HCT116 (cell line): ENCODE measurements around the gene FRRS1L. TPM values are rescaled to one million over a fixed set of nuclear protein-coding genes. Genes with fewer than 3 reads are reported as not detected.
A peak's percentile ranks its signal among the peaks of the same experiment; 100 is the strongest.

Experiments used
- ATAC-seq: fragments of 200-7000 bp; cut with Tn5 transposase; 2 replicates; pipeline ENCODE4 v1.9.1; 2020; ENCODE audit warnings: mild to moderate bottlenecking, moderate library complexity
- BruUV-seq: library from RNA; stranded (reverse); fragments of 400-500 nt; replicated peaks from 2 replicates; lab custom pipeline; 2021; lab: Mats Ljungman, UMichigan
- CTCF ChIA-PET: fragments of 300-600 bp; sonication (Branson Sonifier 250); formaldehyde crosslinking; loops from one replicate; lab custom pipeline; 2021; ENCODE audit warnings: antibody characterized with exemption; lab: Charles Lee
- POLR2A ChIA-PET: fragments of 300-600, 350-600 bp; sonication (Branson Sonifier 250); formaldehyde crosslinking; loops from one replicate; lab custom pipeline; 2021; ENCODE audit warnings: antibody characterized with exemption; lab: Charles Lee
- RAD21 ChIA-PET, 2 experiments: fragments of 300-600 bp; sonication (Branson Sonifier 250); formaldehyde crosslinking; loops; one replicate each; lab custom pipeline; 2023; ENCODE audit warnings: low total read pairs in 2 of 2; ENCODE audit not compliant: uncharacterized antibody in 2 of 2, unreplicated experiment in 2 of 2, low non-redundant PET in 1 of 2; lab: Charles Lee
- DNase-seq: peaks from one replicate; pipeline ENCODE4 v3.0.0-alpha.2; 2010; ENCODE audit warnings: low read depth, low spot score
- H2AFZ ChIP-seq: fragments of 200-600 bp; shearing (Covaris generic), sonication (generic); 2 replicates; pipeline ENCODE4 v1.6.1; 2017; ENCODE audit warnings: low read depth, mixed run types, mixed read lengths, antibody characterized with exemption, low read length; ENCODE audit not compliant: poor library complexity, severe bottlenecking
- H3K27ac ChIP-seq: 2 replicates; pipeline ENCODE4 v1.5.1; 2012; ENCODE audit warnings: low read depth, low read length
- H3K27me3 ChIP-seq: fragments of 200-600 bp; sonication (generic); 2 replicates; pipeline ENCODE4 v1.6.1; 2016; ENCODE audit warnings: mixed run types, low read length, mixed read lengths; ENCODE audit not compliant: insufficient read depth
- H3K36me3 ChIP-seq, 2 experiments: fragments of 200-500 bp in 1 of 2; fragments of 200-600 bp in 1 of 2; sonication (Bioruptor generic) in 1 of 2; sonication (generic) in 1 of 2; 2 replicates each; pipeline versions ENCODE4 v1.5.1 to v1.6.1; 2014 to 2016; ENCODE audit warnings: low read length in 2 of 2, inconsistent platforms in 1 of 2, mixed read lengths in 1 of 2, mixed run types in 1 of 2; ENCODE audit not compliant: insufficient read depth in 2 of 2, control insufficient read depth in 1 of 2
- H3K4me1 ChIP-seq, 2 experiments: fragments of 200-600 bp in 1 of 2; sonication (generic) in 1 of 2; 2 replicates each; pipeline versions ENCODE4 v1.5.1 to v1.6.1; 2012 to 2017; ENCODE audit warnings: low read length in 2 of 2, inconsistent platforms in 1 of 2, mild to moderate bottlenecking in 1 of 2, mixed read lengths in 1 of 2, mixed run types in 1 of 2, moderate library complexity in 1 of 2; ENCODE audit not compliant: insufficient read depth in 2 of 2, control insufficient read depth in 1 of 2
- H3K4me2 ChIP-seq: fragments of 200-600 bp; sonication (generic); 2 replicates; pipeline ENCODE4 v1.6.1; 2017; ENCODE audit warnings: mixed run types, low read length, mixed read lengths
- H3K4me3 ChIP-seq, 2 experiments: fragments of 200-600 bp in 1 of 2; sonication (generic) in 1 of 2; replicated peaks in 1 of 2; 2 replicates each; pipeline ENCODE4 v1.5.1; 2011 to 2016; ENCODE audit warnings: low read length in 2 of 2, control low read depth in 1 of 2, low read depth in 1 of 2, mild to moderate bottlenecking in 1 of 2, mixed read lengths in 1 of 2, mixed run types in 1 of 2
- H3K79me2 ChIP-seq: fragments of 200-600 bp; sonication (generic); 2 replicates; pipeline ENCODE4 v1.6.1; 2017; ENCODE audit warnings: mild to moderate bottlenecking, mixed run types, low read length, moderate library complexity, mixed read lengths; ENCODE audit not compliant: insufficient read depth
- H3K9ac ChIP-seq: fragments of 200-600 bp; sonication (generic); 2 replicates; pipeline ENCODE4 v1.6.1; 2016; ENCODE audit warnings: low read length, mixed read lengths
- H3K9me2 ChIP-seq: fragments of 200-600 bp; sonication (generic), shearing (Covaris generic); 2 replicates; pipeline ENCODE4 v1.6.1; 2017; ENCODE audit warnings: mixed run types, mild to moderate bottlenecking, moderate library complexity; ENCODE audit not compliant: insufficient read depth
- H3K9me3 ChIP-seq, 2 experiments: fragments of 200-500 bp in 1 of 2; fragments of 200-600 bp in 1 of 2; sonication (Bioruptor generic) in 1 of 2; sonication (generic) in 1 of 2; 2 replicates each; pipeline ENCODE4 v1.6.1; 2014 to 2017; ENCODE audit warnings: low read length in 2 of 2, mixed read lengths in 2 of 2, inconsistent platforms in 1 of 2, low read depth in 1 of 2, mild to moderate bottlenecking in 1 of 2, mixed run types in 1 of 2, moderate library complexity in 1 of 2; ENCODE audit not compliant: control insufficient read depth in 1 of 2, insufficient read depth in 1 of 2
- H4K20me1 ChIP-seq: fragments of 200-600 bp; sonication (generic), shearing (Covaris generic); 2 replicates; pipeline ENCODE4 v1.6.1; 2017; ENCODE audit warnings: mixed run types, mild to moderate bottlenecking, moderate library complexity; ENCODE audit not compliant: insufficient read depth
- ATF3 ChIP-seq: IDR thresholded peaks from 2 replicates; pipeline ENCODE4 v1.6.1; 2012
- CBX3 ChIP-seq: IDR thresholded peaks from 2 replicates; pipeline ENCODE4 v1.6.1; 2012; ENCODE audit warnings: low read depth
- CEBPB ChIP-seq: IDR thresholded peaks from 2 replicates; pipeline ENCODE4 v1.6.1; 2012; ENCODE audit warnings: low read depth
- EGR1 ChIP-seq: IDR thresholded peaks from 2 replicates; pipeline ENCODE4 v1.6.1; 2012; ENCODE audit warnings: low read depth
- EZH2 ChIP-seq: fragments of 200-600 bp; sonication (generic); IDR thresholded peaks from 2 replicates; pipeline ENCODE4 v1.6.1; 2017; ENCODE audit warnings: antibody characterized with exemption, mixed run types
- SIN3A ChIP-seq: IDR thresholded peaks from 2 replicates; pipeline ENCODE4 v1.6.1; 2012; ENCODE audit warnings: low read depth
- intact Hi-C: fragments of 100-400 bp; cut with micrococcal nuclease; formaldehyde crosslinking; loops from 2 replicates; pipeline ENCODE4 v1.10.0; 2022
- total RNA-seq: library from RNA; stranded (reverse); gene quantifications from one replicate; pipeline ENCODE4 v1.2.1, GENCODE V29; 2021; ENCODE audit not compliant: unreplicated experiment
- TF ChIP-seq, protein P1 (sequence below): IDR thresholded peaks from 2 replicates; pipeline ENCODE4 v1.6.1; 2011; ENCODE audit warnings: mild to moderate bottlenecking, low read length, moderate library complexity; ENCODE audit not compliant: insufficient replicate concordance; ENCODE audit errors: extremely low read depth

The FRRS1L gene
- total RNA-seq, 1 experiment from 2014 or later, result not detected

DNA sequence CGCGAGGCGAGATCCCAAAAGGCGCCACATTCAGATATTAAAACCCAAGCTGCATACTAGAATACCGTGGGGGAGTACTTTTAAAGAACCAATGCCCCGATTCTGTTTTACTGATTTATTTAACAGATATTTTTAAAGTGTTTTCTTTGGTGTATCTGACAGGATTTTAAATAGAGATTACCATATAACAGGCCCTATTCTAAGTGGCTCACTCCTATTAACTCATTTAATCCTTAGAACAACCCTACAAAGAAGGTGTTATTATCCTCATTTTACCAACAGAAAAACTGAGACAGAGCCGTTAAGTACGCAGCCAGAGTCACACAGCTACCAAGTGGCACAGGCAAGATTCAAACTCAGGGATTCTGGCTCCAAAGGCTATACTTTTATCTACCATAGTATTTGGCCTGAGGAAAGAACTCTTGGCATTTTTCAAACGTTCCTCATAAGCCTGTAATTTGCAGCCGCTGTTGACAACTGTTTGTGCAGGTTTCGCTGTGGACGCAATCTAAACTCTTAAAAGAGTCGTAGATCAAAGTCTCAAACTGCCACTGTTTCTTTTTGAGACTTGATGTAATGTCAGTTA is 46.8 kb downstream of the FRRS1L start:
- H3K9ac ChIP-seq, result peak overlapping the region; percentile 92
- RAD21 ChIA-PET, result no interaction called here

More for the DNA sequence above, 46.8 kb downstream of the FRRS1L start:
- peak overlapping the region; percentile 94 for H2AFZ ChIP-seq
- peak; percentile 84 for TF ChIP-seq CBX3
- 0 out of 2 replicates have a peak, but pooled peaks have one; percentile 27 for TF ChIP-seq SIN3A
- TF ChIP-seq EZH2, result no peak
- TF ChIP-seq CEBPB, result no peak
- no peak for TF ChIP-seq ATF3
- TF ChIP-seq, protein P1, sequence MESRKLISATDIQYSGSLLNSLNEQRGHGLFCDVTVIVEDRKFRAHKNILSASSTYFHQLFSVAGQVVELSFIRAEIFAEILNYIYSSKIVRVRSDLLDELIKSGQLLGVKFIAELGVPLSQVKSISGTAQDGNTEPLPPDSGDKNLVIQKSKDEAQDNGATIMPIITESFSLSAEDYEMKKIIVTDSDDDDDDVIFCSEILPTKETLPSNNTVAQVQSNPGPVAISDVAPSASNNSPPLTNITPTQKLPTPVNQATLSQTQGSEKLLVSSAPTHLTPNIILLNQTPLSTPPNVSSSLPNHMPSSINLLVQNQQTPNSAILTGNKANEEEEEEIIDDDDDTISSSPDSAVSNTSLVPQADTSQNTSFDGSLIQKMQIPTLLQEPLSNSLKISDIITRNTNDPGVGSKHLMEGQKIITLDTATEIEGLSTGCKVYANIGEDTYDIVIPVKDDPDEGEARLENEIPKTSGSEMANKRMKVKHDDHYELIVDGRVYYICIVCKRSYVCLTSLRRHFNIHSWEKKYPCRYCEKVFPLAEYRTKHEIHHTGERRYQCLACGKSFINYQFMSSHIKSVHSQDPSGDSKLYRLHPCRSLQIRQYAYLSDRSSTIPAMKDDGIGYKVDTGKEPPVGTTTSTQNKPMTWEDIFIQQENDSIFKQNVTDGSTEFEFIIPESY, result peak; percentile 97
- TF ChIP-seq EGR1, result no peak
- H3K4me2 ChIP-seq, result peak overlapping the region; percentile 95
- H4K20me1 ChIP-seq, result peaks cover 8% of the 10 kb centered on the region; the same call in 1 of the 2 replicates
- no peak for ATAC-seq
- peak overlapping the region; percentile 35; the same call in 1 of the 2 replicates for H3K27ac ChIP-seq
- intact Hi-C loops, result no loop called here
- ChIA-PET CTCF (no interaction called here), POLR2A (interaction anchor here (0.9 kb wide), 1 partner anchor 9 kb away, joined by 3 read pairs; no protein-coding TSS in a partner anchor)
- H3K79me2 ChIP-seq, result peaks cover 44% of the 10 kb centered on the region
- no peaks in the 10 kb centered on the region for H3K9me2 ChIP-seq
- H3K9me3 ChIP-seq, result no peaks in the 10 kb centered on the region
- H3K4me3 ChIP-seq, result peak overlapping the region; percentile 33 to 93
- DNase-seq, result no peak
- TSS peak; percentile 75 for BruUV-seq
- no peaks in the 10 kb centered on the region for H3K27me3 ChIP-seq
- peaks cover 15 to 31% of the 10 kb centered on the region in 2 experiments for H3K4me1 ChIP-seq
- H3K36me3 ChIP-seq, result no peaks in the 10 kb centered on the region
